Fibroblast of skin of back (primary cell): ENCODE data around the gene PLCB3.
A peak's percentile ranks its signal among the peaks of the same experiment; 100 is the strongest.
"Not testable (repeated sequence)": the region's sequence is repeated elsewhere in the genome, so short reads cannot be mapped to it uniquely, and the experiment has no call there.

Experiments
- DNase-seq: peaks from one replicate; pipeline ENCODE4 v3.0.0-alpha.2; 2013

Gene PLCB3

GRCh38 chr11:64306563-64306875, 55.2 kb downstream of the PLCB3 start:
- DNase-seq: no peak

DNA sequence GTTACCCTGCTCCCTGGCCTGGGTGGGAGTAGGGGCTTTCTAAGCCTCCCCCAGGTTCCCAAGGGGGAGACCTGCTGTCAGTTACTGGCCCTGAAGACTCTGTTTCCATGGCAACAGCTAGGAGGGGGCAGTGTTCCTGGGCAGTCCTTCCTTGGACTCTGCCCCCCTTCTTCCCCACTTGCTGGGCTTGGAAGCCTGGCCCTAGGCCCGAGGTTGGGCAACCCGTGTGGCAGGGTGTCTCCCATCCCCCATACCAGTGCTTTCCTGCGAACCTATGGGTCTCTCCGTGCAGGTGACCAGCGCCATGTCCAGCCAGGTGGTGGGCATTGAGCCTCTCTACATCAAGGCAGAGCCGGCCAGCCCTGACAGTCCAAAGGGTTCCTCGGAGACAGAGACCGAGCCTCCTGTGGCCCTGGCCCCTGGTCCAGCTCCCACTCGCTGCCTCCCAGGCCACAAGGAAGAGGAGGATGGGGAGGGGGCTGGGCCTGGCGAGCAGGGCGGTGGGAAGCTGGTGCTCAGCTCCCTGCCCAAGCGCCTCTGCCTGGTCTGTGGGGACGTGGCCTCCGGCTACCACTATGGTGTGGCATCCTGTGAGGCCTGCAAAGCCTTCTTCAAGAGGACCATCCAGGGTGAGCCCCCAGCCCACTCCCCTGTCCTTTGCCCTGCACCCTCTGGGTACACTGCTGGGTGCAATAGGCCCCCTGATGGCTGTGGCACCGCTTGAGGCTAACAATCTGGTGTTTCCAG, 55.7 kb downstream of the PLCB3 start:
- no peak for DNase-seq

- not testable (repeated sequence) for DNase-seq
Measured at GRCh38 chr11:64307795-64308194, 56.5 kb downstream of the PLCB3 start.

DNA sequence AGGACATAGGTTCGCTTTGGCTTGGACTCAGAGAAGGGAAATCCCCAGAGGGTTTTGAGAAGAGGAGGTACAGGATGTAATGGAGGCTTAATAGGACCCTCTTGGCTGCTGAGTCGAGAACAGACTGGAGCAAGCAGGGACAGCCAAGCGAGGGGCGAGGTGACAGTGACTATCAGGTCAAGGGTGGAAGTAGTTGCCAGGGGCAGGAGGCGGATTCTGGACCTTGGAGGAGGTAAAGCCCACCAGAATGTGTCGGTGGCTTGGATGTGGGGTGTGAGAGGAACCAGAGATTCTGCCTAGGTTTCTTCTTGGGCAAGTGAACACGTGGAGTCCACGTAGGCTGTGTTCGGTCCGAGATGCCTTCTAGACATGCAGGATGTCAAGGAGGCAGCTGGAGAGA, 61.6 kb downstream of the PLCB3 start:
- no peak for DNase-seq

- no peak for DNase-seq
Measured at GRCh38 chr11:64313491-64314145, 62.3 kb downstream of the PLCB3 start.

DNA sequence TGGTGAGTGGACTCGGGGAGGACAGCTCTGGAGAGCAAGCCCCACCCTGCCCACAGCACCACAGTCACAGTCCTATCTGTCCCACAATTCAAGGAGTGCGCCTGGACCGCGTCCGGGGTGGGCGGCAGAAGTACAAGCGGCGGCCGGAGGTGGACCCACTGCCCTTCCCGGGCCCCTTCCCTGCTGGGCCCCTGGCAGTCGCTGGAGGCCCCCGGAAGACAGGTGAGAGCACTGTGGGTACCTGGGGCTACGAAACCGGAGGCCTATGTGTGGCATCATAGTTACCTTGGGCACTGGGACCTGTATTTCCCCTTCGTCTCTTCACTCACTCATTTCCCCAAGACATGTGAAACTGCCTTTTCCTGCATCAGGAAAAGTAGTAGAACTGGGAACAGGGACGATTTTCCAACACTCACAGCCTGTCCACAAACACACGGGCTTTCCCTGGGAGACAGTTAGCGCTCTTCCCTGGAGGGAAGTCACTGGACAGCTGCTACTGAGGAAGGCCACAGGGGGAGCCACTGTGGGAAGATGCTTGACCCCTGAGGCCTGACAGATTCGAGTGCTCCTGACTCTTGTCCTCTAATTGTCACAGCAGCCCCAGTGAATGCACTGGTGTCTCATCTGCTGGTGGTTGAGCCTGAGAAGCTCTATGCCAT, 62.9 kb downstream of the PLCB3 start:
- DNase-seq: no peak

GRCh38 chr11:64314805-64315561, 63.7 kb downstream of the PLCB3 start:
- no peak for DNase-seq

DNA sequence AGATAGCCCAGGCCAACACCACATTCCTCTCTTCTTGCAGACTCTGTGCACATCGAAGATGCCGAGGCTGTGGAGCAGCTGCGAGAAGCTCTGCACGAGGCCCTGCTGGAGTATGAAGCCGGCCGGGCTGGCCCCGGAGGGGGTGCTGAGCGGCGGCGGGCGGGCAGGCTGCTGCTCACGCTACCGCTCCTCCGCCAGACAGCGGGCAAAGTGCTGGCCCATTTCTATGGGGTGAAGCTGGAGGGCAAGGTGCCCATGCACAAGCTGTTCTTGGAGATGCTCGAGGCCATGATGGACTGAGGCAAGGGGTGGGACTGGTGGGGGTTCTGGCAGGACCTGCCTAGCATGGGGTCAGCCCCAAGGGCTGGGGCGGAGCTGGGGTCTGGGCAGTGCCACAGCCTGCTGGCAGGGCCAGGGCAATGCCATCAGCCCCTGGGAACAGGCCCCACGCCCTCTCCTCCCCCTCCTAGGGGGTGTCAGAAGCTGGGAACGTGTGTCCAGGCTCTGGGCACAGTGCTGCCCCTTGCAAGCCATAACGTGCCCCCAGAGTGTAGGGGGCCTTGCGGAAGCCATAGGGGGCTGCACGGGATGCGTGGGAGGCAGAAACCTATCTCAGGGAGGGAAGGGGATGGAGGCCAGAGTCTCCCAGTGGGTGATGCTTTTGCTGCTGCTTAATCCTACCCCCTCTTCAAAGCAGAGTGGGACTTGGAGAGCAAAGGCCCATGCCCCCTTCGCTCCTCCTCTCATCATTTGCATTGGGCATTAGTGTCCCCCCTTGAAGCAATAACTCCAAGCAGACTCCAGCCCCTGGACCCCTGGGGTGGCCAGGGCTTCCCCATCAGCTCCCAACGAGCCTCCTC, 64.6 kb downstream of the PLCB3 start:
- DNase-seq: not testable (repeated sequence)

- no peak for DNase-seq
Measured at GRCh38 chr11:64316672-64317324, 65.5 kb downstream of the PLCB3 start.

GRCh38 chr11:64317325-64317960, 66.1 kb downstream of the PLCB3 start, which contains the start of gene TRMT112:
TRMT112 (minus strand) TSS chr11:64317559; CDS start chr11:64317526, 33 bp downstream.
- peak; percentile 97 for DNase-seq

- DNase-seq: peak; percentile 96
Measured at GRCh38 chr11:64317961-64318765, 66.8 kb downstream of the PLCB3 start, which contains the start of gene PRDX5. PRDX5 (plus strand) TSS chr11:64318121; CDS start chr11:64318216, 95 bp downstream.
